HUES6 (cell line): Measurements from ENCODE around the gene ERBB3.

Experiments
- H3K27ac ChIP-seq: 2 replicates; pipeline ENCODE4 v1.7.0; 2013; ENCODE audit warnings: low read depth, mild to moderate bottlenecking, low read length, inconsistent platforms
- H3K27me3 ChIP-seq: 2 replicates; pipeline ENCODE4 v1.6.1; 2013; ENCODE audit warnings: low read length; ENCODE audit not compliant: control insufficient read depth, insufficient read depth
- H3K36me3 ChIP-seq: 2 replicates; pipeline ENCODE4 v1.6.1; 2013; ENCODE audit warnings: low read length; ENCODE audit not compliant: control insufficient read depth, insufficient read depth
- H3K4me1 ChIP-seq: 2 replicates; pipeline ENCODE4 v1.6.1; 2013; ENCODE audit warnings: low read length; ENCODE audit not compliant: control insufficient read depth, insufficient read depth
- H3K4me3 ChIP-seq: 2 replicates; pipeline ENCODE4 v1.5.1; 2013; ENCODE audit warnings: low read depth, low read length
- H3K9ac ChIP-seq: one replicate; pipeline ENCODE4 v1.6.1; 2013; ENCODE audit warnings: mild to moderate bottlenecking, low read length
- H3K9me3 ChIP-seq: 2 replicates; pipeline ENCODE4 v1.6.1; 2013; ENCODE audit warnings: low read depth, low read length; ENCODE audit not compliant: control insufficient read depth, insufficient read depth

ERBB3 gene

GRCh38 chr12:56080556-56081138, 682 bp downstream of the ERBB3 start:
- Histone ChIP-seq H3K9ac (peak overlapping the region; percentile 84), H3K9me3 (peaks cover 3% of the 10 kb centered on the region; the same call in 1 of the 2 replicates), H3K27me3 (peaks cover 6% of the 10 kb centered on the region; the same call in 1 of the 2 replicates), H3K27ac (peak overlapping the region; percentile 86), H3K36me3 (peaks cover 14% of the 10 kb centered on the region), H3K4me1 (peaks cover 24% of the 10 kb centered on the region), H3K4me3 (peak overlapping the region; percentile 85)

- H3K4me1 ChIP-seq, result peaks cover 24% of the 10 kb centered on the region
- peak overlapping the region; percentile 84 for H3K9ac ChIP-seq
- peak overlapping the region; percentile 21; the same call in 1 of the 2 replicates for H3K27ac ChIP-seq
- H3K36me3 ChIP-seq, result peaks cover 21% of the 10 kb centered on the region
- peak overlapping the region; percentile 85 for H3K4me3 ChIP-seq
- H3K27me3 ChIP-seq, result peaks cover 6% of the 10 kb centered on the region; the same call in 1 of the 2 replicates
- peaks cover 3% of the 10 kb centered on the region; the same call in 1 of the 2 replicates for H3K9me3 ChIP-seq
These were observed 1.7 kb downstream of the ERBB3 start for GRCh38 chr12:56081393-56082347.

- Histone ChIP-seq H3K9ac (no peak overlapping the region), H3K36me3 (peaks cover 29% of the 10 kb centered on the region), H3K27ac (no peak overlapping the region), H3K4me3 (peak overlapping the region; percentile 85; the same call in 1 of the 2 replicates), H3K9me3 (no peaks in the 10 kb centered on the region), H3K4me1 (peaks cover 24% of the 10 kb centered on the region), H3K27me3 (peaks cover 6% of the 10 kb centered on the region; the same call in 1 of the 2 replicates)
These were observed 2.4 kb downstream of the ERBB3 start for GRCh38 chr12:56082382-56082781.

- H3K27ac ChIP-seq, result no peak overlapping the region
These were observed 3.0 kb downstream of the ERBB3 start for GRCh38 chr12:56082967-56083366.

GRCh38 chr12:56084958-56085543, 5.1 kb downstream of the ERBB3 start:
- Histone ChIP-seq H3K4me3 (no peak overlapping the region), H3K36me3 (peaks cover 52% of the 10 kb centered on the region), H3K9ac (no peak overlapping the region), H3K4me1 (peaks cover 20% of the 10 kb centered on the region), H3K9me3 (no peaks in the 10 kb centered on the region), H3K27ac (no peak overlapping the region), H3K27me3 (peaks cover 6% of the 10 kb centered on the region; the same call in 1 of the 2 replicates)

More at GRCh38 chr12:56082967-56083366, 3.0 kb downstream of the ERBB3 start:
- Histone ChIP-seq H3K4me1 (peaks cover 24% of the 10 kb centered on the region), H3K4me3 (no peak overlapping the region), H3K9me3 (no peaks in the 10 kb centered on the region), H3K27me3 (peaks cover 6% of the 10 kb centered on the region; the same call in 1 of the 2 replicates), H3K9ac (no peak overlapping the region), H3K36me3 (peaks cover 34% of the 10 kb centered on the region)

- H3K36me3 ChIP-seq, result peaks cover 57% of the 10 kb centered on the region
These were observed 6.1 kb downstream of the ERBB3 start for GRCh38 chr12:56086096-56086495.

GRCh38 chr12:56086608-56087007, 6.6 kb downstream of the ERBB3 start:
- H3K36me3 ChIP-seq, result peaks cover 61% of the 10 kb centered on the region
- H3K27me3 ChIP-seq, result no peaks in the 10 kb centered on the region; the same call in 1 of the 2 replicates
- H3K9me3 ChIP-seq, result no peaks in the 10 kb centered on the region
- H3K27ac ChIP-seq, result no peak overlapping the region
- H3K4me1 ChIP-seq, result peaks cover 11% of the 10 kb centered on the region
- H3K9ac ChIP-seq, result peak overlapping the region; percentile 12
- H3K4me3 ChIP-seq, result no peak overlapping the region

More at GRCh38 chr12:56086096-56086495, 6.1 kb downstream of the ERBB3 start:
- Histone ChIP-seq H3K27me3 (no peaks in the 10 kb centered on the region; the same call in 1 of the 2 replicates), H3K4me3 (no peak overlapping the region), H3K9me3 (no peaks in the 10 kb centered on the region), H3K9ac (no peak overlapping the region), H3K27ac (no peak overlapping the region), H3K4me1 (peaks cover 16% of the 10 kb centered on the region)

GRCh38 chr12:56087220-56087619, 7.3 kb downstream of the ERBB3 start:
- H3K36me3 ChIP-seq, result peaks cover 64% of the 10 kb centered on the region
- no peak overlapping the region for H3K27ac ChIP-seq
- no peaks in the 10 kb centered on the region for H3K9me3 ChIP-seq
- H3K9ac ChIP-seq, result no peak overlapping the region
- H3K4me1 ChIP-seq, result peaks cover 5% of the 10 kb centered on the region
- no peaks in the 10 kb centered on the region for H3K27me3 ChIP-seq
- no peak overlapping the region for H3K4me3 ChIP-seq

GRCh38 chr12:56097738-56098137, 17.8 kb downstream of the ERBB3 start:
- H3K27me3 ChIP-seq, result no peaks in the 10 kb centered on the region

GRCh38 chr12:56098592-56098991, 18.6 kb downstream of the ERBB3 start:
- peaks cover 82% of the 10 kb centered on the region for H3K36me3 ChIP-seq
- no peaks in the 10 kb centered on the region for H3K9me3 ChIP-seq
- H3K9ac ChIP-seq, result no peak overlapping the region
- H3K27ac ChIP-seq, result no peak overlapping the region
- peaks cover 4% of the 10 kb centered on the region; the same call in 1 of the 2 replicates for H3K4me1 ChIP-seq
- no peak overlapping the region for H3K4me3 ChIP-seq
- no peaks in the 10 kb centered on the region for H3K27me3 ChIP-seq

More at GRCh38 chr12:56097738-56098137, 17.8 kb downstream of the ERBB3 start:
- Histone ChIP-seq H3K9ac (no peak overlapping the region), H3K4me3 (no peak overlapping the region), H3K9me3 (no peaks in the 10 kb centered on the region), H3K27ac (no peak overlapping the region), H3K36me3 (peaks cover 91% of the 10 kb centered on the region), H3K4me1 (no peaks in the 10 kb centered on the region)
